Fibroblast of skin of right biceps (primary cell): ENCODE results near the gene USP36.
"Not testable (repeated sequence)": the region's sequence is repeated elsewhere in the genome, so short reads cannot be mapped to it uniquely, and the experiment has no call there.

Experiments
- DNase-seq: peaks from one replicate; pipeline ENCODE4 v3.0.0-alpha.2; 2013

USP36 gene

DNA sequence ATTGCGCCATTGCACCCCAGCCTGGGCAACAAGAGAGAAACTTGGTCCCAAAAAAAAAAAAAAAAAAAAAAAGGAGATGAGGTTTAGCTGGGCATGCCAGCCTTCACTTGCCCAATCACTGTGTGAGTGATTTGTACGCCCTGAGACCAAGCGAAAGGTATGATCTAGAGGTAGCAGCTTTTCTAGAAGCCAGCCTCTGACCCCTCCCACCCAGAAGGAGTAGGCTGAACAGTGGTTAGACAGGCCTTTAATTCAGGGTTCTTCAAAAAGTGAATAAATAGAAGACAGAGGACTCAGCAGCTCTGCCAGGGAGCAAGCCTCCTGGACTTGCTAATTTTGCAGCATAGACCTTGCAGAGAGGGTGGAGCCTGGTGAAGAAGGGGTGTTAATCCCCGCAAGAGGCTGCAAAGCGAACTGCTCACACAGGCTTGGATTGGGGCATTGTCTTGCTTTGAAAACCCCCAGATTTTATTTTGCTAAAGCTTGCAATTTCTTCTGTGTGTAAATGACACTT is 51.4 kb downstream of the USP36 start:
- no peak for DNase-seq

DNA sequence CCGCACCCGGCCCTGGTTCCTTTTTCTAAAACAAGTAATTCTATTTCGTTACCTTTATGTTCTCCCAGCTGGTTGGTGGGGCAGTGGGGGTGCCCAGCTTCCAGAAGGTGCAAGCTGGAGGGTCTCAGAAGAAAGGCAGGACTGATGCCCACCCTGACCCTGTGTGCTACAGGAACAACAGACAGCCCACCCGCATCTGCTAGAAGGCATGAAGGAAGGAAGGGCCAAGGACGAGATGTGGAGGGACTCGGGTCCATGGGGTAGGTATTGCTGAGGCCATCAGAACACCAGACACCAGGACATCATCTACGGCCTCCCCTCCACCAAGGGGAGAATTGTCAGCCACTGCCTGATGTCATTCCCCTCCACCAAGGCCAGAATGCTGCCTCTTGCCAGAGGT is 52.2 kb downstream of the USP36 start:
- DNase-seq = no peak

DNA sequence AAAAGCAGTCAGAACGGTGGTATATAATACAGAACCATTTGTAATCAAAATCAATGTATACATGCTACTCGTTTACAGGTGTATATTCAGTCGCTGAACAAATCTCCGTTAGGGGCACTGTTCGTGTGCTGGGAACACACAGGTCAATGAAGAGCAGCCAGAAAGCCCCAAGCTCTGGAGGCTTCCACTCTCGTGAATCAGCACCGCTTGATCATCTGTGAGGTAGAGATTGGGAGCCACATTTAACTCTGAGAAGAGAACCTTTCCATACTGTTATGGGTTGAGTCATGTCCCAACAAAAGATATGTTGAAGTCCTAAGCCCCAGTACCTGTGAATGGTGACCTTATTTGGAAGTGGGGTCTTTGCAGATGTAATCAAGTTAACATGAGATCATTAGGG is 53.2 kb downstream of the USP36 start:
- no peak for DNase-seq

DNA sequence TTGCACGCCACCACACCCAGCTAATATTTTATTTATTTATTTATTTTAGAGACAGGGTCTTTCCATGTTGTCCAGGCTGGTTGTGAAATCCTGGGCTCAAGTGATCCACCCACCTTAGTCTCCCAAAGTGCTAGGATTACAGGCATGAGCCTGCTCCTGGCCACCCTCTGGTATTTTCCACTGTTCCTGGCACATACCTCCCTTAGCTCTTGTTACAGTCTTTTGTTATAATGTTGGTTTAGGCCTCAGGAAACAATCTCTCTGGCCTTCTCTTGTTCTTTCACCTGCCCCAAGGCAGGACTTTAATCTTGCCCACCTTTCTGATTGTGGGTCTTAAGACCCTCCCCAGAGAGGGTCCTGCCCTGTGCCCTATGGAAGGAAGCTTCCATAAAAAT is 55.0 kb downstream of the USP36 start:
- no peak for DNase-seq

DNA sequence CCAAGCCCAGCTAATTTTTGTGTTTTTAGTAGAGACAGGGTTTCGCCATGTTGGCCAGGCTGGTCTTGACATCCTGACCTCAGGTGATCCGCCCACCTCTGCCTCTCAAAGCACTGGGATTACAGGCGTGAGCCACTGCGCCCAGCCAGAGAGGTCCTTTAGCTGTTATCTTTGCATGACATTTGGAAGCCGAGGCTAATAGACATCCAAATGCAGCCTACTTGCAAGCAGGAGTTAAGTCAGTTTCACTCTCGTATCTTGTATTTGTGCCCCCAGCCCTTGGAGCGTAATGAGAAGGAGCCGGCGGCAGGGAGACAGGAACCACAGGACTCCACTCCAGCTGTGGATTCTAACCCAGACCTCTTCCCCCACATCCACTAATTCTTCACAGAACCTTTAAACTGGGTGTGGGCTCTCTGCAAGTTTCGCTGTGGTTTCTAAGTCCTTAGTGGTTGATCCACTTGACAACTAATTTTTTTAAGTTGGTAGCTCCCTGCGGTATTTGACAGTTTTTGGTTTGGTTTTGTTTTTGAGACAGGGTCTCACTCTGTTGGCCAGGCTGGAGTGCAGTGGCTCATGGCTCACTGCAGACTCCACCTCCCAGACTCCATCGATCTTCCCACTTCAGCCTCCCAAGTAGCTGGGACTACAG is 55.5 kb downstream of the USP36 start:
- DNase-seq = no peak

DNA sequence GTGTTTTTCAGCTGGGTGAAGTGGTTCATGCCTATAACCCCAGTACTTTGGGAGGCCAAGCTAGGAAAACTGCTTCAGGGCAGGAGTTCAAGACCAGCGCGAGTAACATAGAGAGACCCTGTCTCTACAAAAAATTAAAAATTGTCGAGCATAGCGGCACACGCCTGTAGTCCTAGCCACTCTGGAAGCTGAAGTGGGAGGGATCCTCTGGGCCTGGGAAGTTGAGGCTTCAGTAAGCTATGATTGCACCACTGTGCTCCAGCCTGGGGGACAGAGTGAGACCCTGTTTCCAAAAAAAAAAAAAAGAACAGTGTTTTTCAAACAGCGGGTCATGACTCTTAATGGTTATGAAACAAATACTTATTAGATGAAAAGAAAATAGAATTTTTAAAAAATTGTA is 56.3 kb downstream of the USP36 start:
- DNase-seq = no peak

DNA sequence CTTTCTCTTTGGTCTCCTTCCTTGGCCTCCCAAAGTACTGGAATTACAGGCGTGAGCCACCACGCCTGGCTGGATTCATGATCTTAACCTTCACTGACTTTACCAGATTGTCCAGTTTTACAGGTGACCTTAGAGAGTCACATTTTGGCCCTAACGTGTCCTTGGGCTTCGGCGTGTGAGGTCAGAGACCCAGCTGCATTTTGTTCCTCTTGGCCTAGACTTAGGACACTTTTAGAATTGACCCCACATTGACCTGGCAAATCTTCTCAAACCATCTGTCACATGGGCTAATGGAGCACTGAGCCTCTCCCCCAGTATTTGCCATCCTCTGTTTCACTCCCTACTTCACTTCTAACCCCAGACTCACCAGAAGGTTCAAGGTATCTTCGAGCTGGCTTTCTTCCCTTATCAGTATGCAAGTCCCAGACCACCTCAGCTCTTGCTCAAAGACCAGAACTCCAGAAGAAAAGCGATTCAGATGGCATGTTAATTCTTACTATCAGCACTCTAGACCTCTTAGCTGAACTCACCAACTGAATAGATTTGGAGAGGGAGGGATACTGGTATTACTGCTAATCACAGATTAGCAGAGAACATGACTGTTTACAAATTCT is 56.8 kb downstream of the USP36 start:
- DNase-seq = no peak

DNA sequence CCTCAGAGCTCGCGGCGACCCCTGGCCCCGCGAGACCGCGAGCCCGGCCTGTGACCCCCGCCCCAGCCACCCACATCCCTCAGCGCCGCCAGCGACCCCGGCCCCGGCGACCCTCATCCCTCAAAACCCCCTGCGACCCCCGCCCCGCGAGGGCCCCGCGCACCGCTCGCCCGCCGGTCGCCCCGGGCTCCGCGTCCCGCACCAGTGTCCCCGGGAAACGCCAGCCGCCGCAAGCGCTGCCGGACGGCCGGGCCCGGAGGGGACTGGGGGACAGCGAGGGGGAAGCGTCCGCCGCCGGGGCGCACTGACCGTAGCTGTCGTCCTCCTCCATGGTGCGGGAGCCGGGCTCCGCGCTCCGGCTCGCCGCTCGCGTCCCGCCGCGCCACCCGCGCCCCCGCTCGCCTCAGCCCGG is 58.7 kb downstream of the USP36 start, which contains the start of gene CYTH1:
TSS of gene CYTH1 (minus strand) at position 381 of the 412 bp plus-strand sequence. CDS start at position 331, 50 bp downstream.
- no peak for DNase-seq

DNA sequence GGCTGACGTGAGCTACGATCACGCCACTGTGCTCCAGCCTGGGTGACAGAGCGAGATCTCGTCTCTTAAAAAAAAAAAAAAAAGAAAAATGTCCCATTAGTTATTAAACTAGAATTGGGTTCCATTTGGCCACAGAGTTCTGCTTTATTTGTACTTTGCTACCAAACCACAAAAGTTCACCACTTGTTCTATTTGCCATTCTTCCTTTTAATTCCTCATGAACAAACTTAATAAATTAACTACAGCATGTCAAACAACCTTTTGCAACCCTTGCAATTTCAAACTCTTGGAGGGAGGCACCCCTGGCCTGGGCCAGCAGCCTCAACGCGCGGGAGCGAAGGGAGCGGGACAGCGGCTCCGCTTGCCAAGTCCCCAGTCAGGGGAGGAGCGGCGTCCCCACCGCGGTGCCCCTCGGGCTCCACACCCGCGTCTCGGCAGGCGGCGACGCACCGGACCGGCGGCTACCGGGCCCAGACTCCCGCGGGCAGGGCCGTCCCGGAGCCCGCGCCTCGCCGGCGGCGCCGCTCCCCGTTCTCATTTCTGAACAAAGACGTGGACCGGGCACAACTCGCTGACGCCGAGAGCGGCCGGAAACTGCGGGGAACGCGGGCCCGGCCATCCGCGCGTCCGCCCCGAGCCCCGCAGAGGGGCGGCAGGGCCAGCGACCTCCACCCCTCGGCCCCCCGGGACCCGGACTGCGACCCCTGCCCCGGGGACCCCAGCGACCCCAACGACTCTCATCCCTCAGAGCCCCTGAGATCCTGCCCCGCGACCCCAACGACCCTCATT is 59.3 kb downstream of the USP36 start:
- peak; percentile 36 for DNase-seq

DNA sequence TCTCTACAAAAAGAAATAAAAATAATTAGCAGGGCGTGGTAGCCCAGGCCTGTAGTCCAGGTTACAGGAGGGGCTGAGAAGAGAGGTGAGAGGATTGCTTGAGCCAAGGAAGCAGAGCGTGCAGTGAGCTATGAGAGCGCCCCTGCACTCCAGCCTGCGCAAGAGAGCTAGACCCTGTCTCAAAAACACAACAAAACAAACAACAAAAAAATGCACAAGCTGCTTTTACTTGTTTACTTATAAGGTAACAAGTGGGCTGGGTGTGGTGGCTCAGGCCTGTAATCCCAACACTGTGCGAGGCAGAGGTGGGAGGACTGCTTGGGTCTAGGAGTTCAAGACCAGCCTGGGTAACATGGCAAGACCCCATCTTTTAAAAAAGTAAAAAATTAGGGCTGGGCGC is 60.3 kb downstream of the USP36 start:
- DNase-seq = no peak

DNA sequence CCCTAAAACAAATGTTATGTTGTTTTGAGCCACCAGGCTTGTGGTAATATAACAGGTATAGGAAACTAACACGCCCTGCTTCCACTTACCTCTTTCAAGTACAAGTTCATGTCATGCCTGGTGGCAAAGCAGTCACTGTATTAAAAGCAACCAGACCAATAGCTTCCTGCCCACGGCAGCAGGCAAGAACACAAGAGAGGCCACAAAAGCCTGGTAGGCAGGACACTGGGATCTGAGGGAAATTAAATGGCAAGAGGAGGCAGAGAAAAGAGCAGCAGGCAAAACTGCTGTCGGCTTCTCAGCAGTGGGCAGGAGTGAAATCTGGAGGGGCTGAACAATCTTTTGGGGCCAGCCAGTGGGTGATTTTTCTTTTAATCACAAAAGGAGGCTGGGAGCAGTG is 60.8 kb downstream of the USP36 start:
- no peak for DNase-seq

DNA sequence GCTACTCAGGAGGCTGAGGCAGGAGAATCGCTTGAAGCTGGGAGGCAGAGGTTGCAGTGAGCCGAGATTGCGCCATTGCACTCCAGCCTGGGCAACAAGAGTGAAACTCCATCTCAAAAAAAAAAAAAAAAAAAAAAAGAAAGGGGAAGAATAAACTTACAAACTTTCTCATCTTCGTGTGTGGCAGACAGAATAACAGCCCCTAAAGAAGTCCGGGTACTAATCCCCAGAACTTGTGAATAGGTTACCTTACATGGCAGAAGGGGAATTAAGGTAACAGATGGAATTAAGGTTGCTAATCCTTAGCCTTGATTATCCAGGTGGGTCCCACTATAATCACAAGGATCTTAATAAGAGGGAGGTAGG is 61.3 kb downstream of the USP36 start:
- not testable (repeated sequence) for DNase-seq

DNA sequence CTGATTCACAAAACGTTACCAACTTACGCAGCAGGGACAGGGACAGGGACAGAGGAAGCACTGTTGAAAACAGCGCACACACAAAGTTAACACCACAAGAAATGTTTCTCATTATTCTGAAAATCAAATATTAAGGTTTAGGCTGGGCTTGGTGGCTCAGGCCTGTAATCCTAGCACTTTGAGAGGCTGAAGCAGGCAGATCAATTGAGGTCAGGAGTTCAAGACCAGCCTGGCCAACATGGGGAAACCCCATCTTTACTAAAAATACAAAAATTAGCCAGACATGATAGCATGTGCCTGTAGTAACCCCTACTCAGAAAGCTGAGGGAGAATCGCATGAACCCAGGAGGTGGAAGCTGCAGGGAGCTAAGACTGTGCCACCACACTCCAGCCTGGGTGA is 62.7 kb downstream of the USP36 start:
- DNase-seq = no peak

DNA sequence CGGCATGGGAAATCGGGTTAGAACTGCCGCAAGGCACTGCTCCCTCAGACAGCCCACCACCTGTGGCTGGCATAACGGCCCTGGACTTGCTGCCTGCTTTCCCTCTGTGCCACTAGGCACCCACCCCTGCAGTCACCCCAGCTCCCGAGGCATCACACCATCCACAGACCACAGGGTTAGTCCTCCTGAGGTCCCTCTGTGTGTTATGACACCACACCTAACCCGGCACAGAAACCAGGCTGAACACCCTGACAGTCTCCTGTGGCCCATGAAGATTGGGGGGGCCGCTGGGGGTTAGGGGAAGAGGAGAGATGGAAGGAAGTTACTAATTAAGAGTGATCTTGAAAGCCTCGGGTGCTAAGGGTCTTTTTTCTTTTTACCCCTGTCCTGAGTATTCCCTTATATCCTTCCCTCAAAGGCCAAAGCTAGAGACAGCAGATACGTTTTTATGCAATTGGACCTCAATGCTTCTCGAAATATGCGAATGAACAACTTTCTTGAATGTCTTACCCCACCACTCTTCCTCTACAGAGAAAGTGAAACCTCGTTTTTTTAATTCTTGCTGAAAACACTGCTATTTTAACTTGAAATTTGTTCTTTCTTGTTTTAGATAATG is 65.5 kb downstream of the USP36 start:
- DNase-seq = no peak

DNA sequence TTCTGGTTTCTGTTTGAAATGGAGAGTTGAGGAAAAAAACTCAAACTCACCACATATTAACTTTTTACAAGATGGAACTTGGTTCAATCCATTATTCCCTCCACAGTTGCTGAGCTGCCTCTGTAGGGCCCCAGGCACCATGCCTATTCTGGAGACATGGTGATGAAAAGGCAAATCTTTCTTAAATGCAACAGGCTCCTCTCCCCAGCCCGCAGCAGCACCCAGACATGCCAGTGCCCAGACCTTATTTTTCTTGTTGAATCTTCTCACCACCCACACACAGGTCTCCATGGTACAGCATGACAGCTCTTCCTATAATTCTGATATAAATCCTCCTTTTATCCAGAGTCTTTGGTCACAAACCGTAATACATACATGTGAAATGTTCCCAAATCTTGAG is 66.2 kb downstream of the USP36 start:
- no peak for DNase-seq

DNA sequence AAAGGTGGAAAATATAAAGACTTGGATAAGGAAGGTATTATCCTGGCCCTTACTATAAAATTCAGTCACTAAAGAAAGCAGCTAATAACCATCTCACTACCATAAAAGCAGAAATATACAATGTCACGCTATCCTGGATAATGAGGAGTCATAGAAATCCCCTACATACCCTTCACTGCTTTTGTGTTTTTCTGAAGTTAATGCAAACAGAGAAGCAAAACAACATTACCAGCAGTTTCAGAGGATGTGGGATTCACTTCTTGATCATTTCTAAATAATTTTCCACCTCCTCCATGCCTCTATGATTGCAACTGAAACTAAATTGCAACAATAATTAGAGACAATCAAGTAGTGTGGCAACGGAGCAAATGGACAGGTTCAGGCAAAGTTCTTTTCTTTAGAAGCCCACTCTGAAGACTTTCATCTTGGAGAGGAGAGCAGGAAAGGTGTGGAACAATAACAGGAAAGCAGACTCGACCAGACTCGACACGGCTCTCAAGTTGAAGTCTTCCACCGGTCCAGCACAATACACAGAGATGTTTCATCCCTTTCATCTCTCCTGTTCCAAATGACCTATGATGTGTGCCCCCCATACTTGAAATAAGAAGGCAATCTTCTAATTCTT is 68.7 kb downstream of the USP36 start:
- DNase-seq = no peak

DNA sequence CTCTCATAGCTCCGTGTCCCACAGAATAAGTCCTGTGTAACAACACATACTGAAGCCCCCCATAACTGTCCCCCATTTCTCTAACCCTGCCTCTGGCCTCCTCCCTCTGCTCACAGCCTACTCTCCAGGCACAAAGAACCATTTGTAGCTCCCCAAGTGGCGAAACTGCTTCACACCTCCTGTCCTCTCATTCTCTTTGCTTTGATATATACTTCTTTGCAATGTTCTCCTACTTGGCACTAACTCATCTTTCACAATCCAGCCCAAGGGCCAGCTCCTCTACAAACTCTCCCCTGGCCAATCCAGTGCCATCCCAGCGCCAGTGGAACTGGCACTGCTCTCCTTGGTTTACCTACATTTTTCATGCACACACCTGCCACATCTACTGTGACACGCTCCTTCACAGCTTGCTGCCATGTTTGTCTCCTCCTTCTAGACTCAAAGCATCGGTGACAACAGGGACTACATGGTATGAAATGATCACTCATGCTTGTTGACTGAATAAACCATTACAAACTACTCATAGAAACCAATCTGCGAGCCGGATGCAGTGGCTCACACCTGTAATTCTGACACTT is 71.3 kb downstream of the USP36 start:
- no peak for DNase-seq

DNA sequence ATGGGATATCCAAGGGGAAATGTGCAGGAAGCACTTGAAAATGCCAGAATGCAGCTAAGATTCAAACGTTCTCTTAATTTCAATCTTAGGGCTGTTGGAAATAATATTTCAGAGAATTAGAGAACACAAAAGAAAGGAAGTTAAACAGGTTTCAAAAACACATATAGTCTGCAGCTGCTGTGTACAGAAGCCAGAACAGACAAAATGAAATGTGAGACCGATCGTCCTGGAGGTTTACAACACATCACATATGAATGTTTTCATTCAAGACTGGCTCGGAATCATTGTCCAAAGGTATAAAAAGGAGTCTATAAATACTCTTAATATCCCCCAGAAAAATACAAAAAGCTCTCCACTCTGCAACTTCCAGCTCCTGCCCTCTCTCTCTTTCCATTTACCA is 72.8 kb downstream of the USP36 start:
- DNase-seq = no peak

DNA sequence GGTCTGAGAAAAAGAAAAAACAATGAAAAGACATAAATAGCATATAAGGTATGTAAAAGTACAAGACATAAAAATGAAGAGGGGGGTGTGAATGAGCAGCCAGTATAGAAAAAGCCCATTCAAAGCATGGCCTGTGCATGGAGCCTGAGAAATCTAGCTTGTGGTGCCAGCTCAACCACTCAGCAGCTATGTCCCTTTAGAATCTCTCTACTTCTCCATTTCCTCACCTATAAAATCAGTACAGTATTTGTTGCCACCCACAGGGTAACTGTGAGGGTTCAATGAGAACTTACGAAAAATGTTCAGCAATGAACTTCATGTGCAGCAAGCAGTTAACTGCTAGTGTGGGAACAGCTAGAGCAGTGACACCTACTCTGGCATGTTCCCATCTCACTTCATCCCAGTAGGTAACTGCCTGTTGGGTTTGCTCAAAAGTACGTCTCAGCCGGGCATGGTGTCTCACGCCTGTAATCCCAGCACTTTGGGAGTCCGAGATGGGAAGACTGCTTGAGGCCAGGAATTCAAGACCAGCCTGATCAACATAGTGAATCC is 73.8 kb downstream of the USP36 start:
- DNase-seq = no peak

DNA sequence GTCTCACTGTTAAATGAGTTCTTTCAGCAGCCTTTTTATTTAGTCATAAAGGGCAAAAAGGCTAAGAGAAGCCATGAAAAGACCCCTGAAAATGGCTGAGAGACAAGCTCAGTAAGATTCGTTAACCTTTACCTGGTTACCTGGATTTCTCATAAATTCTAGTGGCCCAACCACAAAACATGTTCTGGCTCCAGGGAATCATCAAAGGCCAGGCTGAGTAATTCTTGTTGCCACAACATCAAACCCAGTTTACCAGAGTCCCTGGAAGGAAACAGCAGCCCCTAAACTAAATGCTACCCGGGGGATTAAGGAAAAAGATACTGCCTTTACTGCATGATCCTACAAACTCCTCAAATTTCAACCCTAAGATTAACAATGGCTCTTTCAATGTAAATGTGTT is 74.4 kb downstream of the USP36 start:
- no peak for DNase-seq

DNA sequence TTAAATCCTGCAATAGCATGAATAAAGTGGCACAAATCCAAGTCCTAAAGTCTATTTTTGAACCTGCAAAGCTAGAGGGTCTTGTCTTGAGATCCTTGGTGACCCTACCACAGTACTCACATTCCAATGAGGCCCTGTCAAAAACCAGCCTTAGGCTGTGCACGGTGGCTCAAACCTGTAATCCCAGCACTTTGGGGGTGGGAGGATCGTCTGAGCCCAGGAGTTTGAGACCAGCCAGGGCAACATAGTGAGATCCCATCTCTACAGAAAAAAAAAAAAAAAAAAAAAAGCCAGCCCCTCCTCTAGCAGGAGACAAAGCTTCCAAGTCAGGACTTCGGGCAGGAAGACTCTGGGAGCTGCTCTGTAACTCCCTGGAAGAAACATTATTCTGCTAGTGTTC is 74.8 kb downstream of the USP36 start:
- DNase-seq = no peak

DNA sequence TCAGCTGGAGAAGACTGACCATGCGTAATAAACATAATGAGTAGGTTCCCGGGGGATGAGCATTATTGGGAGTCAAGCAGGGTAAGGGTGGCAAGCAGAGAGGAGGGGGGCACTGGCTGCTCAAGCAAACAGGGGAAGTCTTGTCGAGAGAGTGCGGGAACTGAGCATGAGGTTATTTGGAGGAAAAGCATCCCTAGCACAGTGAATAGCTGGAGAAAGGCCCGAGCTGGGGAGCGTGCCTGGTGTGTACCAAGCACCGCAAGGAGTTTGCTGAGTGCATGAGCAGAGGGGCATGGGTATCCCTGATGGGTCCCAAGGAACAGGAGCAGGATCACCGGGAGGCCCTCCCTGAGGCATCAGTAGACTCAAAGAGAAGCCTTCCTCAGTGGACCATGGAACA is 75.7 kb downstream of the USP36 start:
- DNase-seq = no peak
